Fibroblast of villous mesenchyme (primary cell): ENCODE measurements around the gene ZSCAN4. TPM values are rescaled to one million over a fixed set of nuclear protein-coding genes. Genes with fewer than 3 reads are reported as not detected.

Experiments used
- DNase-seq: peaks from one replicate; pipeline ENCODE4 v3.0.0-alpha.2; 2010; ENCODE audit warnings: low read depth
- H3K4me3 ChIP-seq: 2 replicates; pipeline ENCODE4 v1.5.1; 2011; ENCODE audit warnings: low read depth, mild to moderate bottlenecking, low read length
- total RNA-seq: library from RNA; depleted of rRNA; stranded (reverse); fragments of >200 nt; gene quantifications from 2 replicates; pipeline ENCODE4 v1.2.3, GENCODE V29; 2012
- TF ChIP-seq, protein P1 (sequence below): IDR thresholded peaks from 2 replicates; pipeline ENCODE4 v1.5.1; 2012; ENCODE audit warnings: low read depth, mild to moderate bottlenecking, low read length; ENCODE audit not compliant: insufficient read depth

ZSCAN4 gene
- total RNA-seq, 1 donor = not detected

DNA sequence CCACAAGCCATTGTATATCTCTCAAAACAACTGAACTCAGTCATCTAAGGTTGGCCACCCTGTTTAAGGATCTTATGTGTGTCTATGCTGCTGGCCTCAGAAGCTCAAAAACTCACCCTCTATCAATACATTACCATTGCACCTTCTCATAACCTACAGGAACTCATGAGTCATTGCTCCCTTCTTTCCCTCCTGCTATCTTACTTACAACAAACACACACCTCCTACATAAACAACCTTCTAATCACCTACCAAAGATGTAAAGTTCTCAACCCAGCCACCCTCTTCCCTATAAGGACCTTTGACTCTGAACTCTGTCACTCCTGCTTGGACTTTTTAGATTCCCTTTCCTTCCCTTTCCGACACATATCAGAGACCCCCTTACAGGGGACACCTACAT, 13.3 kb upstream of the ZSCAN4 start:
- no peak overlapping the region for H3K4me3 ChIP-seq
- DNase-seq = no peak
- TF ChIP-seq, protein P1, sequence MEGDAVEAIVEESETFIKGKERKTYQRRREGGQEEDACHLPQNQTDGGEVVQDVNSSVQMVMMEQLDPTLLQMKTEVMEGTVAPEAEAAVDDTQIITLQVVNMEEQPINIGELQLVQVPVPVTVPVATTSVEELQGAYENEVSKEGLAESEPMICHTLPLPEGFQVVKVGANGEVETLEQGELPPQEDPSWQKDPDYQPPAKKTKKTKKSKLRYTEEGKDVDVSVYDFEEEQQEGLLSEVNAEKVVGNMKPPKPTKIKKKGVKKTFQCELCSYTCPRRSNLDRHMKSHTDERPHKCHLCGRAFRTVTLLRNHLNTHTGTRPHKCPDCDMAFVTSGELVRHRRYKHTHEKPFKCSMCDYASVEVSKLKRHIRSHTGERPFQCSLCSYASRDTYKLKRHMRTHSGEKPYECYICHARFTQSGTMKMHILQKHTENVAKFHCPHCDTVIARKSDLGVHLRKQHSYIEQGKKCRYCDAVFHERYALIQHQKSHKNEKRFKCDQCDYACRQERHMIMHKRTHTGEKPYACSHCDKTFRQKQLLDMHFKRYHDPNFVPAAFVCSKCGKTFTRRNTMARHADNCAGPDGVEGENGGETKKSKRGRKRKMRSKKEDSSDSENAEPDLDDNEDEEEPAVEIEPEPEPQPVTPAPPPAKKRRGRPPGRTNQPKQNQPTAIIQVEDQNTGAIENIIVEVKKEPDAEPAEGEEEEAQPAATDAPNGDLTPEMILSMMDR = no peak

DNA sequence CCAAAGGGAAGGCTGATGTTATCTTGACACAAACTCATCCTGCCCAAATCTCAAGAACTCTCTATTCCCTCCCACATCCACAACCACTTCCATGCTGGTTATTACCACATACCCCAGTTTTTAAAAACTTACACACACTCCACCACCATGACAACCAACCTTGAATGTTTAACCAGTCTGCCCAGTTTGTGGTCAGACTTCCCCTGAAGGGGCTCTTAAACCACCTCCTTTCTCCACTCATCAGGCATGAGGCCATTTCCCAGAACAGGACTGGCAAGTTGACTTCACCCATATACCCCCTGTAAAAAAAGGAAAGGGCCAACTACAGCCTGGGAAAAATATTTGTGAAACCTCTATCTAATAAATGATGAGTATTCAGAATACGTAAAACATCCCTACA, 12.4 kb upstream of the ZSCAN4 start:
- no peak for DNase-seq
- TF ChIP-seq, protein P1 = no peak
- no peak overlapping the region for H3K4me3 ChIP-seq

DNA sequence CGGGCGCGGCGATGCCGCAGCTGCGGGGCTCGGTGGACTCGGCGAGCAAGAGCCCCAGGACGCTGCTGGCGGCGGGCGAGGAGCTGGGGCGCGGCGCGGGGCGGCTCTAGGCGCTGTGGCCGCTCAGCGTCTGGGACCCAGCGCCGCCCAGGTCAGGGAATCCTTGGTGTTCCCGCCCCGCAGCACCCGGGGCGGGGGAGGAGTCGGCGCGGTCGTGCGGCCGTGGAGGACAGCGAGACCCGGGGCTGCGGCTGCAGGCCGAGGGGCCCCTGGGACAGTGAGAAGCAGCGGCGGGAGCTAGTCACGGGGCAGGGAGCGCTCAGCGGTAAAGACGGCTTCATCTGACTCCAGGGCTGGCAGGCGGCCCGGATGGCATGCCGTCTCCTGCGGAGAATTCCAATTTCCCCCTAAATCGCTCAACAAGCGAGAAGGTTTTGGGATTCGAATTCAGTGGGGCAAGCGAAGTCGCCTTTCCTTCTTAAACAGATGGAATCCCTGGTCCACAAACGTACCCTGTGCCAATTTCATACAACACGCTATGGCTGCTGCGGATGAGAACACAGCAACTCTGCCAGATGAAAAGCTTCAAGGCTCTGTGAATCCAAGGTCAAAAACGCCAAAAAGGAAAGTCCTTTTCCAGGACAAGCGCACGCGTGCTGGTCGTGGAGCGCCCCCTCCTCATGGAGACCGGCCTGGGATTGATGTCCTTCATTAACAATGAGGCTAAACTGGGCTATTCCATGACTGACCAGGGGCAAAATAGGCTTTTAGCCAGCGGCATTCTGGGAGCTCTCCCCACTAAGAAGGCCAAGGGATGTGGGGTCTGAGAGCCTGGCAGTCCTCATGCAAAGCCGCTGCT, 4.2 kb upstream of the ZSCAN4 start:
- peak overlapping the region; percentile 67 for H3K4me3 ChIP-seq
- TF ChIP-seq, protein P1 = no peak
- DNase-seq = peak; percentile 63

DNA sequence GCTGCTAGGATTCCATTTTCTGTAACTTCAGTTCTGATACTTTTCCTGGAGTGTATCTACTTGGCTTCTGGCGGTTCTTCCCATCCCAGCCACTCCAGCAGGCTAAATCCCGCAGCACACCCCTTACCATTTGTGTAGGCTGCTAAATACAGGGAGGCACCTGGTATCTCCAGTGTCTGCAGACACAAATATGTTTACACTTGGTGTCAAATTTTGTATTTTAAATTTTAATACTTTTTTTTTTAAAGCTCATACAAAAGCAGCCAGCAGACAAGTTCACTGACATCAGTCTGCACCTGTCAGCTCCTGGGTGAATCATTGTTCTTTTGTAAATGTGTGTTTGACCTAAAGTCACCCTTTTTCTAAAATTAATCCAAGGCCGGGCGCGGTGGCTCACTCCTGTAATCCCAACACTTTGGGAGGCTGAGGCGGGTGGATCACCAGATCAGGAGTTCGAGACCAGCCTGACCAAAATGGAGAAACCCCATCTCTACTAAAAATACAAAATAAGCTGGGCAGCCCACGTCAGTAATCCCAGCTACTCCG, 3.4 kb upstream of the ZSCAN4 start:
- H3K4me3 ChIP-seq = no peak overlapping the region
- TF ChIP-seq, protein P1 = no peak
- DNase-seq = no peak

DNA sequence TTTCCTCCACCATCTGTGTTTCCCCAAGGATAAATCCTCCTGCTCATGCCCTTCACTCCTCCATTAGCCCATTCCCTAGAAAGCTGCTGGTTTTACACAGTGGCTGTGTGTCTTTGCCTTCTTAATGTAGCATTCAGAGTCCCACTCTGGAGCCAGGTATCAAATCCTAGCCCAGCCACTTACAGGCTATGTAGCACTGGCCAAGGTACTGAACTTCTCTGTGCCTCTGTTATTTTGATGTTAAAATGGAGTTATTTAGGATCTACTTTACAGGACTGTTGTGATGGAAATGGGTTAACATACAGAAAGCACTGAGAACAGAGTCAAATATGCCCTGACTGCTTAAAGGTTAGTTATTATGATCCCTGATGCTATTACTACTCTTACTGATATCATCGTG, 1.5 kb upstream of the ZSCAN4 start:
- H3K4me3 ChIP-seq = no peak overlapping the region
- no peak for DNase-seq
- TF ChIP-seq, protein P1 = no peak

DNA sequence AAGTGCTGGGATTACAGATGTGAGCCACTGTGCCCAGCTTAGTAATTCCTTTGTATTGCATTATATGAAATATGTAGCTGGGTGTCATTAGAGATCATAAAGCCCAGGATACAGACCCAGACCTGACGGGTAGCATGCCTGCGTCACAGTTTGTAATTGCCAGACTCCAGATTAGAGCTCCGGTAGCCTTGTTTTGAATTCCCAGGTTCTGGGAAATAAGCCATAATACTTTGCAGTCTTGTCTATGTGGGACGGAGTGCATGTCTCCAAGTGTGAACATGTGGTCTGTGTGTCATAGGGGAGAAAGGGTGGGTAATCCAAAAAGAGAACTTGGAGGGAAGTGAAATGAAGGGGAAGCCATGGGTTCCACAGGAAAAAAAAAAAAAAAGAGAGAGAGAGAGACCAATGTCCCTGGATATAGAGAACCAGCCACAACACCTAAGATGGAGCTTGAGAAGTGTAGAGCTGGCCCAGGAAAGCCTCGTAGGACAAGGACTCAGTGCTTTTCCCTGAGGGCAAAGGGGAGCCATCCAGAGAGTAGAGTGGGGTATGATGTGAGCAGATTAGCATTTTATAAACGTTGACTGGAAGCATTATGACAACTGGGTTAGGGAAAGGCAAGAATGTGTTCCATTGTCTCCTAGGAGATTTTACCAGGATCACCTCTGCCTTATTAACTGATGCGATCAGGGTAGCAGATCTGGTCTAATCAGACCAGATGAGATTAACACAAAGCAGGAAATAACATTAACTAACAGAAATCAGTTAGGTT, 2.6 kb downstream of the ZSCAN4 start:
- no peak overlapping the region for H3K4me3 ChIP-seq
- DNase-seq = peak; percentile 41
- TF ChIP-seq, protein P1 = no peak
